GM12875 (cell line): Measurements from ENCODE around the gene CREB5.

Experiments
- H3K4me3 ChIP-seq: one replicate; pipeline ENCODE4 v1.5.1; 2011; ENCODE audit warnings: low read depth, low read length, control low read depth
- CTCF ChIP-seq: IDR thresholded peaks from 2 replicates; pipeline ENCODE4 v1.5.1; 2011; ENCODE audit warnings: low read depth, mild to moderate bottlenecking, control low read depth, inconsistent platforms, low read length, moderate library complexity, borderline replicate concordance; ENCODE audit not compliant: insufficient read depth

CREB5 gene

DNA sequence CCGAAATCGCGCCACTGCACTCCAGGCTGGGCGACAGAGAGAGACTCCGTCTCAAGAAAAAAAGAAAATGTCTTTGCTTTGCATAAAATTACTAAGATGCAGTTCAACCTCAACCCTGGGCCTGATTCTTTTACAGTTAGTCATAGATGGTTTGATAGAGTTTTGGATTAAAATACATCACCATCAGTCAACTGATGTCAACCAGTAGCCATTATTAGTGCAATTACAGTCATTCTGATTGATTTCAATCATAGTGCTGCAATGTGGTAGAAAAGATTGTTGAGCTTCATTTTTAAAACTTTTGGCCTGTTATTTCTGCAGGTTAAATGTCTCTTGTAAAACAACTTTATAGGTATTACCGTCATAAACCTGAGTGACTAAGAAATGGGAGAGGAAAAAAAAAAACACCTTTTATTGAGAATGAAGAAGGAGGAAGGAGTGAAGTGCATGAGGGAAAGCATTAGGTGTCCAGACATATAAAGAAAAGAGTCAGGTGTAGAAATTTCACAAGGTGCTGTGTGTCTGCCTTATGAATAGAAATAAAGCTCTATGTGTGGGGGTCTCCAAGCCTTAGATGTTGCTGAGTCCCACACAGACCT lies 395.2 kb downstream of the CREB5 start:
- TF ChIP-seq CTCF = no peak
- no peak overlapping the region for H3K4me3 ChIP-seq

DNA sequence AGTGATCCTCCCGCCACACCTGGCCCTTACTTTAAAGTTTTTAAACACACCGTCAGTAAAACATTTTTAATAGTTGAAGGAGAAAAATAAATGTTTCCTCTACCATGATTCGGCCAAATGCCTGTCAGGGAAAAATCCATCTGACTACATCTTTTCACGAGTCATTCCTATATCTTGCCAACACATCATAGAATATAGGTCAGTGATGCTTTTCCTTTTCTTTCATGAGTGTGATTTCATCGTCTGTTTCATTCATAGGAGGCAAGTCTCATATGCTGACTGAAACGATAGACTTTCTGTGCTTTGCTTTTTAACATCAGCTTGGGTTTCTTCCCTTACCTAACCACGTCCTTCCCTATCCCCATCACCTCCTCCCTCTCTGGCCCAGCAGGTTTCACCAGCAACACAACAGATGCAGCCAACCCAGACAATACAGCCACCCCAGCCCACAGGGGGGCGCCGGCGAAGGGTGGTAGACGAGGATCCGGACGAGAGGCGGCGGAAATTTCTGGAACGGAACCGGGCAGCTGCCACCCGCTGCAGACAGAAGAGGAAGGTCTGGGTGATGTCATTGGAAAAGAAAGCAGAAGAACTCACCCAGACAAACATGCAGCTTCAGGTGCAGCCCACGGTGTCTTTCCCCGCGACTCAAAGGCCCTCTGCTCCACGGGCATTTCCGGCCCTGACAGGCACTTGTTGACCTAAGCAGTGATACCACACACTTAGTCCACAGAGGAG lies 396.6 kb downstream of the CREB5 start:
- peak; percentile 16; the same call in 1 of the 2 replicates for TF ChIP-seq CTCF
- H3K4me3 ChIP-seq = no peak overlapping the region

- no peak overlapping the region for H3K4me3 ChIP-seq
- no peak for TF ChIP-seq CTCF
These were observed 398.7 kb downstream of the CREB5 start for GRCh38 chr7:28811008-28811407.

- no peak for TF ChIP-seq CTCF
- no peak overlapping the region for H3K4me3 ChIP-seq
These were observed 399.5 kb downstream of the CREB5 start for GRCh38 chr7:28811701-28812430.

DNA sequence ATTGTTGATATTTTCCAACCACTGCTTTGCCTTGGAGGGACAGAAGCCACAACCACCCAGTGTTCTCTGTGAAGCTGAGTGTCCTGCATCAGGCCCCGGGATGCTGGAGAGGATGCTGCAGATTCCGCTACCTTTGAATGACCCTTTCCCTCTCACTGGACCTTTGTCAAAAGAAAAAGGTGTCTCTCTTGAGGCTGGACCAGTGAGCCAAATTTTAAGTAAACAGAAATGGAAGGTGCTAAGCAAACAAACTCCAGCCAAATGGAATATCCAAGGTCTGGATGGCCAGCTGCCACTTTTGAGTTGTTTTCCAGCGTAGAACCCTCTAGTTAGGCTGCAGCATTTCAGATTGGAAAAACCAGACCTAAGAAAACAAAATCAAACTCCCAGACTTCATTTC lies 400.3 kb downstream of the CREB5 start:
- no peak for TF ChIP-seq CTCF

DNA sequence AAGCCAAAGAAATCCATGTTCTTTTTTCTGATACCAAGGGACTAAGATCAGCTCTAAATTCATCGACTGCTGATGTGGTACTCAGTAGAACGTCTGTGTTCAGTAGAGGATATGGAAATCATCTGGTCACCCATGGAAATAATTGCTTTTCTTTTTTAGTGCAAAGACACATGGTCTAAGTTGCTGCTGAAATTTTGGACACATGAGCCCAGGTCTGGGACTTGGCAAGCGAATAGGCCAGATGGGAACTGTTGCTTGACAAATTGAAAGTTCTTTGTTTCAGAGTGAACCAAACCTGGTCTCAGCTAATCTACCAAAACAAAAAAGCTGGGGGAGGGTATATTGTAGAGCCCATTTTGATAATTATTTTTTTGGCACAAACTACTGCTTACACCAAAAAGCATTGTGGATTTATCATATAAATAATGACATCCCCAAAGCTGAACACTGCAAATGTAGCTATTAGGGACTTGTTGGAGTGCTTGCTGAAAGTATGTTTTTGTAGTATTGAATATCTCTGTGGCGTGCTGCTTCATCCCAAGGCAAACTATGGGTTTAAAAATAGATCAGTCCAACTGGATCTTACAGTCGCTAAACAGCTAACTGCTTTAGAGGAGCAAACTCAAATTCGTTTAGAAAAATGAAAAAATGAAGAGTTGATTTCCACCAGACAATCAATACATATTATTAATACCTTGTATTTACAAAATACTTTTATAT lies 401.1 kb downstream of the CREB5 start:
- no peak overlapping the region for H3K4me3 ChIP-seq
- TF ChIP-seq CTCF = no peak

More for the DNA sequence above, 400.3 kb downstream of the CREB5 start:
- no peak overlapping the region for H3K4me3 ChIP-seq
